B cell (primary cell): ENCODE results near the gene CDT1. TPM values are rescaled to one million over a fixed set of nuclear protein-coding genes. Genes with fewer than 3 reads are reported as not detected.

Experiments used
- ATAC-seq: fragments of 200-7000 bp; cut with Tn5 transposase; one replicate; pipeline ENCODE4 v1.10.0; 2021; ENCODE audit warnings: low read depth, mild to moderate bottlenecking, moderate number of reproducible peaks, moderate library complexity
- CTCF ChIA-PET: fragments of 350-600 bp; sonication (Branson Sonifier 250); formaldehyde crosslinking; loops from one replicate; lab custom pipeline; 2021; ENCODE audit warnings: antibody characterized with exemption, inconsistent platforms; lab: Charles Lee
- POLR2A ChIA-PET: fragments of 350-600 bp; sonication (Branson Sonifier 250); formaldehyde crosslinking; loops from one replicate; lab custom pipeline; 2021; ENCODE audit warnings: antibody characterized with exemption; lab: Charles Lee
- DNase-seq: peaks from one replicate; pipeline ENCODE4 v3.0.0; 2013
- H2AFZ ChIP-seq: 2 replicates; pipeline ENCODE4 v1.6.1; 2012; ENCODE audit warnings: mild to moderate bottlenecking, low read depth, low read length; ENCODE audit not compliant: insufficient read depth, poor library complexity, severe bottlenecking
- H3K27ac ChIP-seq, 2 donors: 1 replicate in 1 of 2; 2 replicates in 1 of 2; pipeline ENCODE4 v1.5.1; 2012 to 2013; ENCODE audit warnings: low read length in 2 of 2, mild to moderate bottlenecking in 2 of 2, moderate library complexity in 1 of 2
- H3K27me3 ChIP-seq, 4 experiments: fragments of 200-600 bp in 1 of 4; sonication (generic) in 1 of 4; replicated peaks in 1 of 4; 1 replicate in 2 of 4; 2 replicates in 2 of 4; pipeline versions ENCODE4 v1.6.1 to v1.7.0; 2013 to 2016; ENCODE audit warnings: low read length in 3 of 4, mild to moderate bottlenecking in 2 of 4, mixed read lengths in 1 of 4, moderate library complexity in 1 of 4; ENCODE audit not compliant: insufficient read depth in 4 of 4, control insufficient read depth in 3 of 4; ENCODE audit errors: control extremely low read depth in 1 of 4
- H3K36me3 ChIP-seq, 2 experiments: replicated peaks in 1 of 2; 1 replicate in 1 of 2; 2 replicates in 1 of 2; pipeline versions ENCODE4 v1.6.1 to v1.7.1; 2013; ENCODE audit warnings: low read length in 1 of 2; ENCODE audit not compliant: insufficient read depth in 2 of 2, control insufficient read depth in 1 of 2; ENCODE audit errors: control extremely low read depth in 1 of 2, extremely low read depth in 1 of 2
- H3K4me1 ChIP-seq, 2 donors: fragments of 200-600 bp in 1 of 2; sonication (generic) in 1 of 2; 1 replicate in 1 of 2; 2 replicates in 1 of 2; pipeline versions ENCODE4 v1.5.1 to v1.6.1; 2013 to 2017; ENCODE audit warnings: low read length in 2 of 2; ENCODE audit not compliant: control insufficient read depth in 2 of 2, insufficient read depth in 2 of 2
- H3K4me2 ChIP-seq: replicated peaks from 2 replicates; pipeline ENCODE3; 2012; ENCODE audit warnings: mild to moderate bottlenecking, low read depth, low read length; ENCODE audit not compliant: poor library complexity, severe bottlenecking
- H3K4me3 ChIP-seq, 5 experiments: fragments of 200-600 bp in 1 of 5; sonication (generic) in 1 of 5; 1 replicate in 3 of 5; 2 replicates in 2 of 5; pipeline versions ENCODE4 v1.5.1 to v1.7.0; 2011 to 2016; ENCODE audit warnings: low read length in 4 of 5, mild to moderate bottlenecking in 4 of 5, low read depth in 2 of 5, control low read depth in 1 of 5, moderate library complexity in 1 of 5; ENCODE audit not compliant: insufficient read depth in 1 of 5; ENCODE audit errors: control extremely low read depth in 1 of 5, extremely low read depth in 1 of 5
- H3K79me2 ChIP-seq: fragments of 200-600 bp; sonication (generic); one replicate; pipeline ENCODE4 v1.6.0; 2016; ENCODE audit warnings: low read length; ENCODE audit not compliant: control insufficient read depth, insufficient read depth
- H3K9ac ChIP-seq: fragments of 200-600 bp; sonication (generic); 2 replicates; pipeline ENCODE4 v1.6.1; 2017; ENCODE audit warnings: mild to moderate bottlenecking, low read length, moderate library complexity
- H3K9me3 ChIP-seq, 3 donors: one replicate each; pipeline versions ENCODE4 v1.6.1 to v1.7.1; 2013; ENCODE audit warnings: low read length in 2 of 3; ENCODE audit not compliant: control insufficient read depth in 2 of 3, insufficient read depth in 1 of 3; ENCODE audit errors: control extremely low read depth in 1 of 3
- H4K20me1 ChIP-seq: 2 replicates; pipeline ENCODE4 v1.6.0; 2012; ENCODE audit warnings: mild to moderate bottlenecking, low read length; ENCODE audit not compliant: insufficient read depth, control insufficient read depth, poor library complexity, severe bottlenecking
- H3K27ac Mint-ChIP-seq: one replicate; pipeline ENCODE4 v1.8.0; 2021; ENCODE audit warnings: mixed read lengths
- H3K27me3 Mint-ChIP-seq: one replicate; pipeline ENCODE4 v1.8.0; 2021; ENCODE audit warnings: mixed read lengths
- H3K4me1 Mint-ChIP-seq: one replicate; pipeline ENCODE4 v1.8.0; 2021; ENCODE audit warnings: mixed read lengths
- H3K4me3 Mint-ChIP-seq: one replicate; pipeline ENCODE4 v1.8.0; 2021; ENCODE audit warnings: mixed read lengths
- H3K9me3 Mint-ChIP-seq: one replicate; pipeline ENCODE4 v1.8.0; 2022; ENCODE audit warnings: mixed read lengths; ENCODE audit not compliant: insufficient read depth
- CTCF ChIP-seq: fragments of 200-600 bp; IDR thresholded peaks from one replicate; pipeline ENCODE4 v1.8.0; 2022; ENCODE audit warnings: antibody characterized with exemption, mild to moderate bottlenecking
- EZH2 ChIP-seq: IDR thresholded peaks from 2 replicates; pipeline ENCODE4 v1.6.1; 2012; ENCODE audit warnings: borderline replicate concordance, low read depth, mild to moderate bottlenecking, moderate library complexity, low read length; ENCODE audit not compliant: insufficient read depth, poor library complexity, severe bottlenecking
- WGBS: methylation state at CpG from one replicate; pipeline ENCODE4 v1.1.5; 2013; ENCODE audit warnings: missing lambda C conversion rate; ENCODE audit not compliant: insufficient coverage; 5-methylcytosine and 5-hydroxymethylcytosine counted together
- intact Hi-C: fragments of 100-400 bp; cut with micrococcal nuclease; formaldehyde crosslinking; loops from one replicate; pipeline ENCODE4 v1.10.0; 2022
- polyA plus RNA-seq: library from polyadenylated mRNA; depleted of rRNA; stranded (reverse); fragments of >200 nt; gene quantifications from 2 replicates; pipeline ENCODE4 v1.2.3, GENCODE V29; 2012
- total RNA-seq, 2 donors: library from RNA; stranded (reverse); fragments of 120-200 nt in 1 of 2; gene quantifications; 1 replicate in 1 of 2; 2 replicates in 1 of 2; pipeline versions ENCODE4 v1.2.3 to v1.2.4, GENCODE V29; 2013 to 2022

The CDT1 gene
- total and polyA plus RNA-seq, 2 donors (not counting 1 experiment from before 2014, with no cell fraction given), result 0.27 to 0.36 TPM

- H3K27ac ChIP-seq, result no peak overlapping the region
- ChIA-PET CTCF (interaction anchor here (1.1 to 1.2 kb wide), 3 partner anchors 15 to 72 kb away, joined by 3 to 4 read pairs (median 3); no protein-coding TSS in a partner anchor), POLR2A (interaction anchor here (1.6 kb wide), 1 partner anchor 29 kb away, joined by 7 read pairs; no protein-coding TSS in a partner anchor)
- H3K4me3 ChIP-seq, result no peak overlapping the region
- DNase-seq (no peak), ATAC-seq (no peak)
- H3K9ac ChIP-seq, result no peak overlapping the region
- TF ChIP-seq CTCF, result no peak
- no peak for TF ChIP-seq EZH2
- H3K27me3 Mint-ChIP-seq, result no peaks in the 10 kb centered on the region
- H3K4me1 Mint-ChIP-seq, result peaks cover 19% of the 10 kb centered on the region
- H3K36me3 ChIP-seq, result peaks cover 0 to 23% of the 10 kb centered on the region in 2 experiments
- peaks cover 0 to 5% (median 0%) of the 10 kb centered on the region in 3 donors for H3K9me3 ChIP-seq
- 96% methylated on average over 10 of the region's 10 CpGs for WGBS
- H4K20me1 ChIP-seq, result peaks cover 47% of the 10 kb centered on the region
- H3K9me3 Mint-ChIP-seq, result no peaks in the 10 kb centered on the region
- no peak overlapping the region for H3K4me2 ChIP-seq
- H3K79me2 ChIP-seq, result peaks cover 19% of the 10 kb centered on the region
- intact Hi-C loops, result no loop called here
- no peak overlapping the region for H2AFZ ChIP-seq
- H3K4me1 ChIP-seq, result peaks cover 17 to 30% of the 10 kb centered on the region in 2 donors
- H3K27me3 ChIP-seq, result peaks cover 0 to 2% (median 0%) of the 10 kb centered on the region in 4 experiments
- H3K27ac Mint-ChIP-seq, result no peak overlapping the region
- no peak overlapping the region for H3K4me3 Mint-ChIP-seq
These were observed 5.6 kb downstream of the CDT1 start for GRCh38 chr16:88809068-88809675.

GRCh38 chr16:88809676-88810165 is 6.1 kb downstream of the CDT1 start:
- intact Hi-C loops, result no loop called here
- DNase-seq, result no peak
- no peak overlapping the region for H3K9ac ChIP-seq
- no peak for ATAC-seq
- H3K27ac ChIP-seq, result no peak overlapping the region
- no peak overlapping the region for H3K4me3 ChIP-seq
- no peak overlapping the region for H3K4me2 ChIP-seq
- ChIA-PET CTCF (interaction anchor here (0.9 to 3.1 kb wide), 8 partner anchors 10 to 72 kb away, joined by 3 to 23 read pairs (median 3); partner anchors contain the start of gene PIEZO1), POLR2A (interaction anchor here (1.6 kb wide), 1 partner anchor 29 kb away, joined by 7 read pairs; no protein-coding TSS in a partner anchor)
- Mint-ChIP-seq H3K4me3 (peak overlapping the region; percentile 92), H3K27me3 (no peaks in the 10 kb centered on the region), H3K9me3 (no peaks in the 10 kb centered on the region), H3K4me1 (peaks cover 19% of the 10 kb centered on the region), H3K27ac (peak overlapping the region; percentile 20)
- TF ChIP-seq CTCF (no peak), EZH2 (no peak)
- WGBS, result 85% methylated on average over 5 of the region's 10 CpGs
- H3K9me3 ChIP-seq, result peaks cover 0 to 5% (median 0%) of the 10 kb centered on the region in 3 donors
- no peaks in the 10 kb centered on the region for H3K27me3 ChIP-seq
- peaks cover 11 to 25% of the 10 kb centered on the region in 2 donors for H3K4me1 ChIP-seq
- H4K20me1 ChIP-seq, result peaks cover 42% of the 10 kb centered on the region
- H3K36me3 ChIP-seq, result peaks cover 0 to 23% of the 10 kb centered on the region in 2 experiments
- peaks cover 15% of the 10 kb centered on the region for H3K79me2 ChIP-seq
- H2AFZ ChIP-seq, result no peak overlapping the region
